GM19328 (cell line): ENCODE data around the gene SLC38A9.
"Not testable (repeated sequence)": the region's sequence is repeated elsewhere in the genome, so short reads cannot be mapped to it uniquely, and the experiment has no call there.

Experiments
- ATAC-seq: cut with Tn5 transposase; IDR thresholded peaks from one replicate; pipeline ENCODE4 v1.9.1; 2021; ENCODE audit warnings: mild to moderate bottlenecking, moderate library complexity; ENCODE audit not compliant: unreplicated experiment

SLC38A9 gene

DNA sequence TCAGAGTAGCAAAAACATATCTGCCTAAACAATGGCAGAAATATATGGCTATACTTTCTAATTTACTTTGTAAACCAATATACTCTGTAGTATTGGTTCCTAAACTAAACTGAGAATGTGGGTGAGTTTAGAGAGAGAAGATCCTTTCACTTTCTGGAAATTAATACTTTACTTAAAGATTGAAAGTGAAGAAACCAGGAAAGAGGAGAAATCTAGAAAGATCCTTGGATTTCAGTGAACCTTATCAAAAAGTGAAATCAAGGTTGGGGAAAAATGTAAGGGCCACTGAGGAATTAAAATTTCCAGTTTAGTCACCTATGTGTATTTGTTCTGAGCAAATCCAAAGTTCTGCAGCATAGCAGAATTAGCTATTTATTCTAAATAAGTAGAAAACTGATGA is 5.9 kb downstream of the SLC38A9 start:
- ATAC-seq, result no peak

DNA sequence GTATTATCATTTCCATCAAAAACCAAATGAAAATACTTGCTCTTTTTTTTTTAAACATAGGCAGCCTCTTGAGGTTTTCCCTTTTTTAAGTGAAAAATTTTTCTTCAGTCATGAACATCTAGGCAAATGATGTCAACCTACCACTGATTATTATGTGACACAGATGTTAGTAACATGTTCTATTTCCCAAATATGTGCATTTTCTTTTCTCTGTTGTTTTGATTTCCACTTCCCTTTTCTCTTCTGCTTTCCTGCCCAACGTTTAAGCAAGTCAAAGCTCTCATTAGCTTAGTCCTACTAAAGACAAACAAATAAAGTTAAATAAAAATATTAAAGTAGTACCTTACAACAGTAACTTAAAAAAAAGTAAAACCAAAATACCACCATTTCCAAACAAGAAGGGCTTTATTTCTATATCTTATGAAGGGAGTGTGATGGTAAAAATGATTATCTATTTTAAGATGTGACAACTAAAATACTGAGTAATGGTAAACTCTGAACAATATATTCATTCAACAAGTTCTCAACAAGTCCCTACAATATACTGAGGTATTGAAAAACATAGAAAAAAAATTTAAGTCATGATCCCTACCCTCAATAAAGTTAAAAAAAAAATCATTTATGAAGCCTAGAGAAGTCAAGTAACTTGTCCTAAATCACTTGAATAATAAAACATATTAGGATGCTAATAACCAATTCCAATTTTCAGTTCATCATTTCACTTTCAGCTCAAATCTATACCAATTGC is 9.4 kb downstream of the SLC38A9 start:
- ATAC-seq, result no peak

DNA sequence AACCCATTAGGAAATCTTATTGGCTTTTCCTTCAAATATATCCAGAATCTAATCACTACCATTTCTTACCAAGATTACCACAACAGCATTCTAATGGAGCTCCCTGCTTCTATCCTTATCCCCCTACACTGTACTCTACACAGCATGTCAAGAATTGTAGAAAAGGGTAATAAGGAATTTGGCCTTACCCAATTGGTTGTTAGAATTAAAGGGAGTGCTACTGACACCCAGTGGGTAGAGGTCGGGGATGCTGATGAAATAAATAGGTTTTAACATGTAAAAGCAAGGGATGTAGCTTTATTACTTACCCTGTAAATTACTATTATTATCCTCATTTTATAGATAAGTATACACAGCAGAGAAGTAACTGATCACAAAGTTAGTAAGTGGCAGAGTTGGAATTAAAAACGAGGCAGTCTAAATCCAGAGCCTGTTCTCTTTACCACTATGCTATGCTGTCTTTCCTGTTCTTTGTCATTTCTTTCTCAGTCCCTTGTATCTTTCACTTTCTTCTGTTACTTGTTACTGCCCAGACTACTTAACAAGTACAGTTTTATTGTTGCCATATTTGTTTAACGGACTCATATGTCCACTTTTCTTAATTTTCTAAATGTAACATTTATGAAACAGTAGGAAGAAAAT is 10.5 kb downstream of the SLC38A9 start:
- no peak for ATAC-seq

DNA sequence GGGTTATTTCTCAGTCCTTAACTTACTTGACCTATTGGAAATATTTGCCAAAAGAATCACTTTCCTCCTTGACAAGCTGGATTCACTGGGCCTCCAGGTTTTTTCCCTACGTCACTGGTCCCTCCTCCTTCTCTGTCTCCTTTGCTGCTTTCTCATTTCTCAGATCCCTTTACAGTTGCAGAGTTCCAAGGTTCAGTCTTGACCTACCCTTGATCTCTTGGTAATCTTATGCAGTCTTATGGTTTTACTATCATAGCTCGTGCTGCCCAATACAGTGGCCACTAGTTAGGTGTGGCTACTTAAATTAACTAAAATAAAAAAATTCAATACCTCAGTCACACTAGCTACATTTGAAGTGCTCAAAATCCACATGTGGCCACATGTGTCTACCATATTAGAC is 11.4 kb downstream of the SLC38A9 start:
- no peak for ATAC-seq

DNA sequence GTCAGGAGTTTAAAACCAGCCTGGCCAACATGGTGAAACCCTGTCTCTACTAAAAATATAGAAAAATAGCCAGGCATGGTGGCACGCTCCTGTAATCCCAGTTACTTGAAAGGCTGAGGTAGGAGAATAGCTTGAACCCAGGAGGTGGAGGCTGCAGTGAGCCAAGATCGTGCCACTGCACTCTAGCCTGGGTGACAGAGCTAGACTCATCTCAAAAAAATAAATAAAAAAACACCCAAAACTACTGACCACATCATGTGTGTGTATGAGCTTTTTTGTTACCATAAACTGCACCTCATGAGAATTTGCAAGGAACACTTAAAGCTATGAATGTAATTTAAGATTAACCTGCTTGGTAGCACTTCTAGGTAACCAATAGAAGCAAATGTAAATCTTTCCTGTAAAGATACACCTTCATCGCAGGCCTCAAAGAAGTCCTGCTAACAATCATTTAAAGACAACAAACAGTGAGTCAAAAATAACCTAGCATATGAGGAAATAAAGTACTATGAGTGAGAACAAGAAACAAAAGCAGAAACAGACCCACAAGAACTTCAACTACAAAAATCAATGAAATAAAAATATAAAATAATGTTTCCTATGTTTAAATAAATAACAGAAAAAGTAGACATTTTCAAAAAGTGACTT is 13.0 kb downstream of the SLC38A9 start:
- ATAC-seq, result no peak

DNA sequence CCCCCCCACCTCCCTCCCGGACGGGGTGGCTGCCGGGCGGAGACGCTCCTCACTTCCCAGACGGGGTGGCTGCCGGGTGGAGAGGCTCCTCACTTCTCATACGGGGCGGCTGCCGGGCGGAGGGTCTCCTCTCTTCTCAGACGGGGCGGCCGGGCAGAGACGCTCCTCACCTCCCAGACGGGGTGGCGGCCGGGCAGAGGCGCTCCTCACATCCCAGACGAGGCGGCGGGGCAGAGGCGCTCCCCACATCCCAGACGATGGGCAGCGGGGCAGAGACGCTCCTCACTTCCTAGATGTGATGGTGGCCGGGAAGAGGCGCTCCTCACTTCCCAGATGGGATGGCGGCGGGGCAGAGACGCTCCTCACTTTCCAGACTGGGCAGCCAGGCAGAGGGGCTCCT is 15.4 kb downstream of the SLC38A9 start:
- not testable (repeated sequence) for ATAC-seq

DNA sequence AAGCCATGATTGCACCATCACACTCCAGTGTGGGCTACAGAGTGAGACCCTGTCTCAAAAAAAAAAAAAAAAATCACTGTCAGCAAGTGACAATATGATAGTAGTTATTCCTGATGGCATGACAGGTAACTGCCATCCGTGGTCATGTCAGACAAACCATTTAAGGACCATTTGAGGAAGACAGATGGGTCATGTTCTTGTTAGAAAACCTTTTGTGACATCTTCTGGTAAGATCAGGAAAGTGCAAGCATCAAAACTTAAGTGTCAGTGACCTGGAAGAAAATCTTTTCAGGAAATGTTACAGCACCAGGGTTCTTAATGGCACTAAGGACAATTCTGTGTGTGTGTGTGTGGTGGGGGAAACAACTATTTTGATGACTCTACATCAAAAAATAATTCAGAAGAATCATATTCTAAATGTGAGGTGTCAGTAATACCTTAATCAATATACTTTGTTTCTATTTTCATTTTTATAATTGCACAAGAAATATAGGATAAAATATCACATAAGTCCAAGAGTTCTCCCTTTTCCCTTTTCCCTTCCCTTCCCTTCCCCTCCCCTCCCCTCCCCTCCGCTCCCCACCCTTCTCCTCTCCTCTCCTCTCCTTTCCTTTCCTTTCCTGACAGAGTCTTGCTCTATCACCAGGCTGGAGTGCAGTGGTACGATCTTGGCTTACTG is 17.8 kb downstream of the SLC38A9 start:
- no peak for ATAC-seq

DNA sequence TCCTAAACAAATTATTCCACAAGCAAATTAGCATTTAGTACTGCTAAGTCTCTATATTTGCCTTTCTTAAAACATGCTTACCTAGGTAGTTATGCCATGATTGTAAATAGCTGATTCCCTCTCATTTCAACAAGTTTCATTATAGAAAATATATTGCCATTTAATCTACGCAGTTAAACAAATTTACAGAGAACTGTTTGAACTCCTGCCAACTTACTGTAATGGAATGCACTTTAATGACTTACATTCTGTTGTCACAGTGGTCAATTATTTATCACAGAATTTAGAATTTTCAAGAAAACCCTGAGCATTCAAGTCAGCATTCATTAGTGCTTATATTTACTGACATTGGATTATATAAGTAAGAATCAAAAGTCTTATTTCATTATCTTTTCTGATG is 19.6 kb downstream of the SLC38A9 start:
- ATAC-seq, result no peak

DNA sequence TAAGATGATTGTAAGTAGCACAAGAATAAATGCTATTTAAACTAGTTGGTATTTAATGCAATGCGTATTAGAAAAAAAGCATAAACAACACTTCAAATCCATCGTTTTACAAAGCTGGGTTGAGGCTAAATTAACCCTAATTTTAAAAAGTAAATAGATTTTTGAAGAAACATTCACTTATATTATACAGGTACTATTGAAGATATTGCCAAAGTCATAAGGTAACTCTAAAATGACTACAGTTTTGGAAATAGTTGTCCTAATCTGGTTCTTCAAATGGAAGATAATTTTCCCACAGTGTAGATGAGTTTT is 20.1 kb downstream of the SLC38A9 start:
- ATAC-seq, result no peak

DNA sequence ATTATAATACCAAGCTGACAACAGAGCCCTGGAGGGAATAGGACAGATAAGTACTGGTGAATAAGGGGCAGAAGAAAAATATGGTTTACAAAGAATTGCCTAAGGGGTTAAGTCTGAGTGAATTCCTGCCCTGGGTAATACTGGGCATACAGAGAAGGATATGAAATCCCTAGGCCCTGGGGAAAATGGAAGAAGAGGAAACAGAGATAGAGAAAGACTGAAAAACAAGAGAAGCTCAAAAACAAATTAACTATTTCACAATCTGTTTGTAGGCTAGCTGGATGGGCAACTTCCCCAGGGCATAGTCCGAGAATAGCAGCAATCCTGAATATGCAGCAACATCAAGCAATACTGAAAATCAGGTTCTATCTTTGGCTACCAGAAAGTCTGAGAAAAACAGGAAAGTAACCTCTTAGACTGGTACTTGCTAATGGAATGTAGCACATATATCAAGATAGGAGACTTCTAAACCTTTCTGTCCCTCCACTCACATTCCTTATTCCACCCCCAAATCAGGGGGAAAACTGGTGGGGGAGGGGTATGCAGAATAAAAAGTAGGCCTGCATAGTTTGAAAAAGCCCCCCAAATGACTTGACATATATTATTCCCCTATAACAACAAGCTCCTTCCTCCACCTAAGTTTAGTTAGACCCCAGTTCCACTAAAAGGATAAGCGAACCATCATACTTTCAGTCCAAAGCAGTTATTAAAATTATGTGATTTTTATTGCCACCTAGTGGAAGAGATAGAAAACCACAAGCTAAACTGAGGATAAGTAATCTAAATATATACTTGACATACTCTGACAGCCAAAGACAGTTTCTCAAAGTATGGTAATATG is 20.6 kb downstream of the SLC38A9 start:
- no peak for ATAC-seq

DNA sequence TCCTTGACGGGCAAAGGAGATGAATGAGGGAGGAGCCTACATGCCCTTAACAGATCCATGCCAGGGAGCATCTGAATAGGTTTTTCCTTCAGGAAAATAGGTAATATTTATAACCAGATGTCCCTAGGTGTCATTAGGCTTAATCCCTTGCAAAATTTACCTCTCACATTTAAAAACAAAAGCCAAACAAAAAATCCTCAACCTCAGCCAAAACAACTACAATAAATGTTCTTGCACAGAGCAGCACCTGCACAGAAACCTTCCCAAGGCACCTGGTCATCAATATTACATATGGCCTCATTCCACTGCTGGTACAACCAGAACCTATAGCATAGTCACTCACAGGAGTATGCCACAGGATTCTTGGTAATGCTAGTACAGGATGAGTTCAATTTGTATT is 30.1 kb downstream of the SLC38A9 start:
- ATAC-seq, result no peak

DNA sequence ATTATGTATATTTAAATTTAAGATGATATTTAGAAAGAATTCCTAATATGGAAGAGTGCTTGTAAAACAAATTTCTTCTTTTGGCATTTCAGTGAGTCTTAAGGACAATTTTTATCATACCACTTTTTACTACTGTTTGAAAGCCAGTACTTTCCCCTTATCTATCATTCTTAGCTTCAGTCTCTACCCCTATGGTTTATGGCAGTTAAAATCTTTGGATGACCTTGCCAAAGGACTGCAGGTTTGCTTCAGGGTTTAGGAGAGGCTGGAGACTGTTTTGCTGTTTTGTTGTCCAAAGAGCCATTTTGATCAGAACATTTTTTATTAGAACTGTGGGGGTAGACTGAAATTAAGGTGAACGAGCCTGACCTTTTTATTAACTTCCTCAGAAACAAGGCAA is 30.8 kb downstream of the SLC38A9 start:
- ATAC-seq, result no peak

DNA sequence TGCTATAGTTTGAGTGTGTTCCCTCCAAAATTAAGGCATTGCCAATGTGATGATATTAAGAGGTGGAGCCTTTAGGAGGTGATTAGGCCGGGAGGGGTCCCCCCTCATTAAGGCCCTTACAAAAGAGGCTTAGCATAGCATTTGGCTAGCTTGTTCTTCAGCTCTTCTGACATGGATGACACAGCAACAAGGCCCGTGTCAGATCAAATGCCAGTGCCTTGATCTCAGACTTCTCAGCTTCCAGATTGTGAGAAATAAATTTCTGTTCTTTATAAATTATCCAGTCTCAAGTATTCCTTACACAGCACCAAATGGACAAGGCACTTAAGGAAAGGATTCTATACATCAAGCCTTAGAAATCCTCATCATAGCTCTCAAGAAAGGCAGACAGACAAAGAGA is 31.8 kb downstream of the SLC38A9 start:
- no peak for ATAC-seq

DNA sequence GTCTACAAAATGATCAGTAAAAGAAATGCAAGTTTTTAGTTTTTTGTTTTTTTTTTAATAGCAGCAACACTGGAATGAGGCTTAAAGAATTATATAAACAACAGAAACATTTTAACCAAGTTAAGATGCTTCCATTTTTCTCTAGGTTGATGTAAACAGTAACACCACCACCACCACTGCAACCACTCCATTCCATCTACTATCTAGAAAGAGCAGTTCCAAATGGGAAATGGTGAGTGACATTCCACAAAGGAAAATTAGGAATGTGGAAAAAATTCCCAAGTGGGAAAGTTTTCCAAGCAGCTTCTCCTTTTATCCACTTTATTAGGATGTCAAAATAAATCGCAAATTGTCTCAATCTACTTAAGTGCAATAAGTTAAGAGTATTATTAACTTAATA is 32.6 kb downstream of the SLC38A9 start:
- ATAC-seq, result no peak

DNA sequence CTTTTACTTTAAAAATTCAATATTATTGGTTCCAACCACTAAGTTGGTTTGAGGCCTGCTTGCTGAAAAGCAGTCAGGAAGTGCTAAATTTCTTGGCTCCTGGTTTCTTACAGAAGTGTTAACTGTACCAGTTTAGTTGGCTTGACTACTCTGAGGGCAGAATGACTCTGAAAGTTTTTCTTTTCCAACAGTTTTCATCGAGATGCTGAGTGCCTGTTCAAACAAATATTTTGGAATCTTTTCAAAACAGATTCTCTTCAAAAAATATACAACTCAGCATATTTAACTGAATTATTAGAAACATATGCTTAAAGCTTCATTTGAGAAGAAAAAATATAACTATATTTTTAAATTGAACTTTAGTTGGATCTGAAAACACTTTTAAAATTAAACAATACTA is 37.0 kb downstream of the SLC38A9 start:
- ATAC-seq, result no peak

DNA sequence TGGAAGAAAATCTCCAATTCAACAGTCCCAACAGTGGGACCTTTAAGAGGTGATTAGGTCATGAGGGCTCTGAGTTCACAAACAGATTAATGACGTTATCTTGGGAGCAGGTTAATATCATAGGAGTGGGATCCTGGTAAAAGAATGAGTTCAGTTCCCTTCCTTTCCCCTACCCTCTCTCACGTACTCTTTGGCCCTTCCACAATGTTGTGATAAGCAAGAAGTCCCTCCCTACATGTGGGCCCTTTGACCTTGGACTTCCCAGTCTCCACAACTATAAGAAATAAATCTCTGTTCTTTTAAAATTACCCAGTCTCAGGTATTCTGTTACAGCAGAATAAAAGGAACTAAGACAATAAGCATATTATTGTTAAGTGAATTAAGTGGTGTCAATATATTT is 37.8 kb downstream of the SLC38A9 start:
- ATAC-seq, result no peak

DNA sequence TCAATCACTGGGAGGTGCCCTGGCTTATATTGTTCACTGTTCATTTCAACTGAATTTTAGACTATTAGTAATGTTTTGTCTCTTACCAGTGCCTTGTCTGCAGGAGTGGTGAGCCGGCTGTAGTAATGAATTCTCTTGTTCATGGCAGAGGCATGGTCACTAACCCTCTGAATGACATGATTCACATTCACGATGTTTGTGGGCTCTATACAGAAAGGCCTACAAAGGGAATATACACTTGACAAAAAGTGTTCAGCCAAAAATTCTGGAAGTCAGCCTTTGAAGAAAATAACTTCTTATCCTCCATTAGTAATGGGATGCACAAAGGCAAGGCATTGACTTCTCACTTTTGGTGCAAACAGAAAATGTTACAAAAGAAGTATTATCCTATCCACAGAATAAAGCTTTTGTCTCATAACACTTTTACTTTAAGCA is 39.6 kb downstream of the SLC38A9 start:
- ATAC-seq, result no peak

DNA sequence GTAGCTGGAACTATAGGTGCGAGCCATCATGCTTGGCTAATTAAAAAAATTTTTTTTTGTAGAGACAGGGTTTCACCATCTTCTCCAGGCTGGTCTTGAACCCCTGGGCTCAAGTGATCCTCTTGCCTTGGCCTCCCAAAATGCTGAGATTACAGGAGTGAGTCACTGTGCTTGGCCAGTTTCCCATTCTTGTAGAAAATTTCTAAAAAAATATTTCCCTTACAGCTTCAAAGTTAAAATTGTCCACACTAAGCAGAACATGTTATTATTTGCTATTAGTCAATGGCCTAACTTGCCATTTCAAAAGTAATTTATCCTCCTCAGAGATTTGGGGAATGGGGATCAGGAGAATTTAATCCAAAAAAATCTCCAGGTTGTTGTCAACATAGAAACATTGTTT is 40.1 kb downstream of the SLC38A9 start:
- no peak for ATAC-seq

DNA sequence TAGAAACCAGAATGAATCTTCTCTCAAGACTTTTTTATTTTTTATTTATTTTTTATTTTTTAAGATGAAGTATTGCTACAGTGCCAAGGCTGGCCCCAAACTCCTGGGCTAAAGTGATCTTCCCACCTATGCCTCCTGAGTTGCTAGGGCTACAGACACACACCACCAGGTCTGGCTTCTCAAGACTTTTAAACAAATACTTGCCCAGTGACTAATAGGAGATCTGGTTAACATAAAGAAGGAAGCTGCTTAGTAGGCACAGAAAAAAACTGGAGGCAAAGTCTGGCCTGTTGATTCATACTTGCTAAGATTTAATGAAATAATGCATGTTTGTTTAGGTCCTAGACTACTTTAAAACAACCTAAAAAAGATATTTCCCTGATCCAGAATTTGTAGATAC is 43.8 kb downstream of the SLC38A9 start:
- ATAC-seq, result no peak

DNA sequence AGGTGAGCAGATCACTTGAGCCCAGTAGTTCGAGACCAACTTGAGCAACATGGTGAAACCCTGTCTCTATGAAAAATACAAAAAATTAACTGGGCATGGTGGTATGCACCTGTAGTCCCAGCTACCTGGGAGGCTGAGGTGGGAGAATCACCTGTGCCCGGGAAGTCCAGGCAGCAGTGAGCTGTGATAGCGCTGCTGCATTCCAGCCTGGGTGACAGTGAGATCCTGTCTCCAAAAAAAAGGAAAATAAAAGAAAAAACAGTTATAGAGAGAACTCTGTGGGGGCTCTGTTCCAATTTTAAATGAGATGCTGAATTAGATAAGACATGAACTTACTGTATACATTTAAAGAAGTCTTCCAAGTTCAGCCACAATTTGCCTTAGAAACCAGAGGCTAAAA is 44.2 kb downstream of the SLC38A9 start:
- ATAC-seq, result no peak

DNA sequence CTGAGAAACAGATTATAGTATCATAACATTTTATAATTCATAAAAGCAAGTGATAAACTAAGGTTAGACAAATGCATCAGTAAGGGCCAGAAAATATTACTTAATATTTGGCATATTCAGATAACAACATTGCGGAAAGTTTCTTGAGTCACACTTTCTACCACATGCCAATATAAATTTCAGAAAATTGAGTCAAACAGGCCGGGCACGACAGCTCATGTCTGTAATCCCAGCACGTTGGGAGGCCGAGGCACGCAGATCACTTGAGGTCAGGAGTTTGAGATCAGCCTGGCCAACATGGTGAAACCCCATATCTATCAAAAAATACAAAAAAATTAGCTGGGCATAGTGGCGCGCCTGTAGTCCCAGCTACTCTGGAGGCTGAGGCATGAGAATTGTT is 47.1 kb downstream of the SLC38A9 start:
- ATAC-seq, result no peak
